ENCODE data around the gene MGST2.

DNA sequence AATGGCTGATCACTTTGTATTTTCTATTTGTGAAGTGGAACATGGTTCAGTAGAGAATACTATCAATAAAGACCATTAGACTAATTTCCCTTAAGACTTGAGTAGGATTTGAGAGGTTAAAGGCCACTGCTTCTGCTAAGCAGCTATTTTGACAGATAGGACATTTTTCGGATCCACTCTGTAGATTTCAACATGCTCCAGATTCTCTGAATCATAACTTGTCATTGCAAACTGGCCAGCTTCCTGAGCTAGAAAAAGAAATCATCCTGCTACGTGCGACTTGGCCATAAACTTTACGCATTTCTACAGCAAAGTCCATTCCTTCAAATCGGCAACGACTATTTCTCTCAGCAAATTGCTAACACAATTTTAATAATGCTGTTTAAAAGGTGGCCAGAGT, 55.2 kb downstream of the MGST2 start:
- TF ChIP-seq CTCF (IDR thresholded peaks at IDR 0.05) (no peak), POLR2A (IDR thresholded peaks at IDR 0.05) (no peak)
